ENCODE measurements around the gene IL19.
"Not testable (repeated sequence)": the region's sequence is repeated elsewhere in the genome, so short reads cannot be mapped to it uniquely, and the experiment has no call there.

The IL19 gene

DNA sequence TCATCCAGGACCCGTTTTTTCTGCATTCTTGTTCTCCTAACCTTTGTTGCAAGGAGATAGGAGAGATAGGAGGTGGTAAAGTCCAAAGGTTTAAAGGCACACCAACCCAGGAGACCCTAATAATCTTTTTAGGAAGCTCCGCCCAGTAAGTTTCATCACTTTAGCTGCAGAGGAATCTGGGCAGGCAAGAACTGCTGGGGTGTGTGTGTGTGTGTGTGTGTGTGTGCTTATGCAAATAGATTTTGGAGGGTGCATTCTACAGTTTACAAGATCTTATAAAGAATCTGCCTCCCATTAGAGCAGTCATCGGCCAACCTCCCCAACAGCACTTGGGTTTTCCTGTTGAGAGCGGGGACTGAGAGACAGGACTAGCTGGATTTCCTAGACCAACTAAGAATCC, 5.7 kb downstream of the IL19 start:
- no peak for DNase-seq (ENCODE audit: low read depth, low spot score)

DNA sequence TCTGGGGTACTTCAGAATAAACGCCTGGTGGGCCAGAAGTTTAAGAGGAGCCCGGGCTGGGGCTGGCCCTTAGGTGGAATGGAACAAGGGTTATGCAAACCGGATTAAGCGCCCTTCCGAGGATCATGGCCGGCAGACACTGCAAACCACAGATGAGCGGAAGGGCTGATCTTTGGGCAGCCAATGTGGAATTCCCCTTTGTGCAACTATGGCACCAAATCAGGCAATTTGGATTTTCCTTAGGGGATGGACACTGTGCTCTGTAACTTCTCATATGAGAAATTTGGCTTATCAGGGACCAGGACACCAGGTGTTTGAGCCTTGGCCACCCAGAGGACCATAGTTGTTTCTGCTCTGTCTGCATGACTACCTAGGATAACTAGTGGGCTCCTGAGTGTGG, 7.5 kb downstream of the IL19 start:
- DNase-seq (ENCODE audit: low read depth, low spot score): no peak

DNA sequence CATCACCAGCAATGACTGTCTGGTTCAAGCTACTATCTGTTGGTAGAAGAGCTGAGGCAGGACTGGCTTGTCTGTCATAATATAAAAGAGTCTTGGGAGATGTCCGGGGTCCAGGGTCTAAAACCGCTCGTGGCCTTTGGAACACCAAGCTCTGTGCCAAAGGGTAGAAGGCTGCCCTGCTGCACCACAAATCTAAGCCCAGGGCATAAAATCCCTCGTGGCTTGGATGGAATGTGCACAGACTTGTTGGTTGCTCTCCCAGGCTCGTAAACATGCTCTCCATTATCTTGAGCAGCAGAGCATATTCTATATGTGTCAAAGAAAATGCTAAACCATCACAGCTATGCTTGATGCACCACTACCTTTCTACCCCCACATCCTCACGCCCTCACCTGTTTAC, 8.3 kb downstream of the IL19 start:
- DNase-seq (ENCODE audit: low read depth, low spot score): not testable (repeated sequence)

DNA sequence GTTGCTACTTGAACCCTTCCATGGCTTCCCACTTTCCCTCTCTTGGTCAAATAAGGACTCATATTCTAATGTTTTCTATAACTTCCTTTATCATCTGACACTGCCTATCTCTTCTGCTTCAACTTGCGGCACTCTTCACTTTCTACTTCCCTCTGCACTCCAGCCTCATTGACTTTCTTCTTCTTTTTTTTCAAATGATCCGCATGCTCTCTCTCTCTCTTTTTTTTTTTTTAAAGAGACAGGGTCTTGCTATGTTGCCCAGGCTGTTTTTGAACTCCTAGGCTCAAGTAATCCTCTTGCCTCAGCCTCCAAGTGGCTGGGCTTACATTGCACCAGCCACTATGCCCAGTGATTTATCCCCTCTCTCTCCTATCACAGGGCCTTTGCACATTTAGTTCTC, 9.1 kb downstream of the IL19 start:
- no peak for DNase-seq (ENCODE audit: low read depth, low spot score)

DNA sequence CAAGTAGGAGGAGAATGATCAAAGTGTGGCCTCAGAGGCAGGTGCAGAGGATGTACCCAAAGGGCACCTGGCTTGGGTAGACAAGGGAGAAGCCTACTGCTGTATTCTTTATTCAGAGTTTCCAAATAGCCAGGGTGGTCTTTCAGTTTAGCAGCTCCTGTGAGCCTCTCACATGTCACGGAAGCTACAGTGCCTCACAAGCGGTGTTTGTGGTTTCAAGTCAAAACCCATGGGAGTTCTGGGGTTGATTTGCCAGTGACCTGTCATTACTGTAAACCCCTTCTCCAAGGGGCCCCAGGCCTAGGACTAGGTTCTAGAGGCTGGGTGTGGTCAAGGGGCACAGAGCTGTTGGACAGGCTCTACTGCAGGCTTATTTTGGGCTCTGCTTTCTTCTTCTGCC, 11.9 kb downstream of the IL19 start:
- DNase-seq (ENCODE audit: low read depth, low spot score): no peak

DNA sequence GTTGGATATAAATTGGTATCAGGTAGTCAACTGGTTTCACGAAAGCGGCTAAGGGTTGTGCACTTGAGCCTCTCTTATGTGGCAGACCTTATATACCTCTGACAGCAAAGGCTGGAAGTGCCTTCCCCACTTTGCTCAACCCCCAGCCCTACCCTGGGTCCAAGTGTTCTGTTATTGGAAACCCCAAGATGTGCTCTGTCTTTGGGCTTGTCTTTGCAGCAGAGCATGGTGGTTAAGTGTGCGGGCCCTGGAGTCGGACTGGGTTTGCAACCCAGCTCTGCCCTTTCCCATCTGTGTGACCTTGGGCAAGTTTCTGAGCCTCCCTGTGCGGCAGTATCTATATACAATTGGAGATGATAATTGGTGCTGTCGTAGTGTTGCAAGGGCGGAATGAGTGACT, 12.9 kb downstream of the IL19 start:
- DNase-seq (ENCODE audit: low read depth, low spot score): no peak

DNA sequence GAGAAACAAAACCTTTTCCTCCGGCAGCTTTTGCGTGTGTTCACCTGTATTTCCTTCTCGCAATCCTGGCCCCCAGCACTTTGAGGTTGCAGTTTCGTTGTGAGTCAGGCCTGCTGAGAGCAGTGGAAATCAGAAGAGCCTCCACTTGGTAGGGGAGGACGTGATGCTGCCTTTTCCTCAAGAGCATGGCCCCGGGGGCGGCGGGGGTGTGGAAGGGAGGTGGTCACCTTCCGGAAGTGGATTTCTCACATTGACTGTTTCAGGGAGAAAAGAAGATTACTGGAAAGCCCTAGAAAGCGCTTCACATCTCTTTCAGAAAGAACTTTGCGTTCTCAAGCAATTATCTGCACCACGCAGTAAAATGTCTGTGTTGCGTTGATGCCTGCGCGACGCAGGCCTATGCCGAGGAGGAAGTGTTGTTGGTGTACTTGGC, 13.9 kb downstream of the IL19 start:
- no peak for DNase-seq (ENCODE audit: low read depth, low spot score)

DNA sequence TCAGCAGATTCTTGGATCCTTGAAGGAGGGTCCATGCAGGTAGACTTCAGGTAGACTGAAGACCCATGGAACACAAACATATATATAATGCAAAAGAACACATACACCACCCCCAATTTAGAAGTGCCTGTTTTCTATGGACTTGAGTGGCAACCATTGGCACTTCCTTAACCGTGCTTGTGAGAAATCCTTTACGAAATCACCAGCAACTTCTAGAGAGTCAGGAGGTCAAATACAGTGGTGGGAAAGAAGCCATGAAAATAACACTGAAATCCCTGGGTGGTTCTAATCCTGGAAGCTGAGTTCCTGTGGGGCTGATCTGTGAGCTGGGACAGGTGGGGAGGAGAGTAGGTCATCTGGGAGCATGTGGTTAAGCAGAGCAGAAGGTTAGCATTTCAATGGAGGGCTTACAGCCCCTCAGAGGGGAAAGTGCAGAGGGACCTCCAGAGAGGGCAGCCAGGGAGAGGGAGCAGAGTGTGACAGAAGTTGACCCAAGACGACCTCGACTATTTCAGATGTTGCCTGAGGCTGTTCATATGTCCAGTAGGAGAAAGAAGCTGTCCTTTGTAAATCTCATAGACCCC, 14.7 kb downstream of the IL19 start:
- no peak for DNase-seq (ENCODE audit: low read depth, low spot score)

DNA sequence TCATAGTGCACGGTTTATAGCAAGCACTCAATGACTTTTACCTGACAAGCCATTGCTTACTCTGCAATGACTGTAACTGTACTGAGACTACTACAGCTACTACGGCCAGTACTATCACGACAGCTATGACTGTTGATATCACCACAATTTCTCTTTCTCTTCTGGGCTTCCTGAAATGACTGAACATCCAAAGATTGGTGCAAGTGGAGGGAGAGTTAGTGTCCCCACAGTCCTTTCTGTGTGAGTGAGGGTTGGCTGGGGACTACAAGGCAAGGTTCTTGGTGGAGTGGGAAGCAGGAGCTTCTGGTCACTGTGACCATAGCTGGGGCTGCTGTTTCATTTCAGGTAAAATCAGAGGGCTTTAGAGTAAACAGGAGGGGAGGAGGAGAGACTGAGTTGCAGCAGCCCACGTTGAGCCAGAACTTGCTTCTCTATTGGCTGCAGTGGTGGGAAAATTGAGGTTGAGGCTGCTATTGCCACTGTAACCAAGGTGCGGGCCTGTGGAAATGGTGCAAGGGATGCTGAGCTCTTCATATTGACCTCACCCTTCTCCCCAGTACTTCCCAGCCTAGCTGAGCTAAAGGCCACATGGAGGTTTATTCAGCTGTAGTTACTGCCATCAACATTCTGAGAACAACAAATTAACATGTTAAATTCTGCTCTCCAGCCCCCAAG, 15.8 kb downstream of the IL19 start:
- no peak for DNase-seq (ENCODE audit: low read depth, low spot score)

DNA sequence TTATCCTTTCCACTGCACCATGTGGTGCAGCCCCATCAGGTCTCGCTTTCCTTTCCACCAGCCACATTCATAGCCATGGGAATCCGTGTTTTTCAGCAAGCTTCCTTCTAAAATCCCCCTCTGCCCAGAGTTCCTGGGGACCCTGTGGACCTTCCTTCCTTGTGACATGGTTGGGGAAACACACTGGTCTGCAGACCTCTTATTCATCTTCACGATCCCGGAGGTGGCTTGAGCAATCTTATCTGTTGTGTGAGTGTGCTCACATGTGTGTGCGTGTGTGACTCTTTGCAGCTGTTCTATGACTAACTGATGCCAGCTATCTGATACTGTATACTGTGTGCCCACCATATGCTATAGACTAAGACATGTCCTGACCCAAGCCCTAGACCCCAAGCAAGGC, 17.3 kb downstream of the IL19 start:
- no peak for DNase-seq (ENCODE audit: low read depth, low spot score)

DNA sequence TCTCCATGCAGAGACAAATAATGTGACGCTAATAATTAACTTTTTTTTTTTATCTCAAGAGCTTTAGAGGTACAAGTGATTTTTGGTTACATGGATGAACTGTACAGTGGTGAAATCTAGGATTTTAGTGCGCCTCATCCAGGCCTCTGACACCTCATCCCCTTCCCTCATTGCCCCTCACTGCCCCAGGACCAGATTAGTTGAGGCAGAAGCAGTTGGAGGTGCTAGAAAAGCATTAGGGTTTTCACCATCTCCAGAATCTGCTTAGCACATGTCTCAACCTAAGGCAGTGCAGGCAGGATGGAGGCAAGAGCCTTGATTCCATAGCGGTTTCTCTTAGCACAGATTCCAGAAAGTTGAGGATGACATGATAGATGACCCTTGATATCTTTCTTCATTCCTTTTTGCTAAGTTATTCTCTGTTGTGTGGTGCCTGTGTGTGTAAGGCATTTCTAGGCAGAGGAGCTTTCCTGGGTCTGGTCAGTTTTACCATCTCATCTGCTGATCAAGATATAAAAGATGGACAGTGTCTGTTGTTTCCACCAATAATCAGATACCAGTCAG, 18.0 kb downstream of the IL19 start:
- no peak for DNase-seq (ENCODE audit: low read depth, low spot score)

DNA sequence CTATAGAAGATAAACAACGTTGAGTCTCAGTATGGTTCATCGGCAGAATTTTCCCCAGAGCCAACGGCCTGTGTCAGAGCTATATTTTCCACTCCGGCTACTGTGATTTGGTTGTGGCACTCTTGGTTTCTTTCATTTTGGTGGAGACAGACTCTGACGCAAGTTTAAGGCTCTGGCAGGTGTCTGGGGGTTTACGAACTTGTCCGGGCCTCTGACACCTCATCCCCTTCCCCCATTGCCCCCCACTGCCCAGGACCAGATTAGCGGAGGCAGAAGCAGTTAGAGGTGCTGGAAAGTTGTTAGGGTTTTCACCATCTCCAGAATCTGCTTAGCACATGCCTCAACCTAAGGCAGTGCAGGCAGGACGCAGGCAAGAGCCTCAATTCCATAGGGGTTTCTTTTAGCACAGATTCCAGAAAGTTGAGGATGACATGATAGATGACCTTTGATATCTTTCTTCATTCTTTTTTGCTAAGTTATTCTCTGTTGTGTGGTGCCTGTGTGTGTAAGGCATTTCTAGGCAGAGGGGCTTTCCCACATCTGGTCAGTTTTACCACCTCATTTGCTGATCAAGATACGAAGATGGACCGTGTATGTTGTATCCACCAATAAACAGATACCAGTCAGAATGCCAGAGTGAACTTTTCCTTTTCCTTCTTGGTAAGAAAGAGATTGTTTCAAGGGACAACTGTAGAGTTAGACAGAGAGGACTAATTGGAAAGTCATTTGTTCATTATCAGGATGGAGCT, 20.1 kb downstream of the IL19 start:
- no peak for DNase-seq (ENCODE audit: low read depth, low spot score)

DNA sequence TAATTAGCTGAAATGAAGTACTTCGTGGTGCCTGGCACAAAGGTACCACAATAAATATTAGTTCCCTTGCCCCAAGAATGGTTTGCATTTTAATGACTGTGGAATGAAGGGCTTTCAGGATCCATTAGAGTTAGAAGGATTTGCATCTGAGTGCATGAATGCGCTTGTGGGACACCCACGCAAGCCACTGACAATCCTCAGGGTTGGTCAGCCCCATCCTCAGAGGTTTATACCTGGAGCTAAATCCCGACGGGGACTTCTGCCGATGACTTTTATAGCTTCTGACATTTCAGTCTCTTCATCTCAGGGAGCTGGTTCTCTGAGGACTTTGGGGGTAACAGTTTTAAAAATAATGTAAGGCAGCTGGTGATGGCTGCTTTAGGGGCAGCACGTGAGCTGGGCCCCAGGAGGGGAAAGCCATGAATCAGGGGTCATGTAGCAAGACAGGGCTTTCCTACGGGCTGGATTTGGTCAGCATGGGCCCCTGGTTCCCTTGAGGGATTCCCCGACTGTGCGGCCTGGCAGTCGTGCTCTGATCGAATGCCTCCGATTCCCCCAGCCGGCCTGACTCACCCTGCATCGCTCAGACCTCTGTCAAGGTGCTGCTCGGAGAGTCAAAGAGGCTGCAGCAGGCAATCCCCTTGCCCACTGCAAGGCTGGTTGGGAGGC, 22.5 kb downstream of the IL19 start:
- no peak for DNase-seq (ENCODE audit: low read depth, low spot score)

DNA sequence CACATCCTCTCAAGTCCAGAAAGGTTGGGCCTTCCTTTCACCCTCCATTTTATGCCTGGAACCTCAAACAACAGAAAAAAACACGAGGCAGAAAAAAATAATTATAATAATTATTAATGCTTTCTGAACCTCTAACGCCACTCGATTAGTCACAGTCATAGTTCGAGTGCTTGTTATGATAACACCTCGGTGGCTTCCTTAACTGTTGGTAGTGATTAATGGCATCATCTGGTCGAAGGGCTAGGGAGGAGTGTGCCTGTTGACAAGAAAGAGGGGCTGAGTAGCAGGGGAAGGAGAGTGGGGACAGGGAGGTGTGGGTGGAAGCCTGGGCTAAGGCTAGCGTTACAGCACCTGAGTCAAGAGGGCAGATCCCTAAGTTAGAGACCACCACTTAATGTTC, 23.0 kb downstream of the IL19 start:
- no peak for DNase-seq (ENCODE audit: low read depth, low spot score)

DNA sequence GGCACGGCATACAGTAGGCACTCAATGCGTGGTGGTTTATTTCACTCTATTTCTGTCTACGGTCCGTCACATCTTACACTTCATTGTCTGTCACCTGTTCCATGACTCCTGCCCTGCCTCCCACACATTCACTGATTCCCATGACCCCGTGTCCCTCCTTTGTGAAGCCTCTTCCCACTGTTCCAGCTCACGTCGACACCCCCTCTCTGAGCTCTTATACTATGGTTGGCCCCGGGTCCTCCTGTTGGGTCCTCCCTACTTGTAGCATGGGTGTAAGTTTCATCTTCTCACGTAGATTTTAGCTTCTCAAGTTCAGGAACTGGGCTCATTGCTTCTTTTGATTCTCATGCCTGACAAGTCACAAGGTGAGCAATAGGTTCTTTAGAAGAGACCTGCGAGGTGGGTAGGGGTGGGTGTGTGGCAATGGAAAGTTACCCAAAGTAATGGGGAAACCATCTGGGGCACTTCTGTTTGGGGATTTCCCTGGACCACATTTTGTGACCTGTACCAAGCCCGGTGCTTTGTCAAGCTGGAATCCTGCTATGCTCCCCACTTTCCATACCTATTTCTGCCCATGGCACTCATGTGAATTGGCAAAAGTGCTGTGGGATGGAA, 23.8 kb downstream of the IL19 start:
- no peak for DNase-seq (ENCODE audit: low read depth, low spot score)

DNA sequence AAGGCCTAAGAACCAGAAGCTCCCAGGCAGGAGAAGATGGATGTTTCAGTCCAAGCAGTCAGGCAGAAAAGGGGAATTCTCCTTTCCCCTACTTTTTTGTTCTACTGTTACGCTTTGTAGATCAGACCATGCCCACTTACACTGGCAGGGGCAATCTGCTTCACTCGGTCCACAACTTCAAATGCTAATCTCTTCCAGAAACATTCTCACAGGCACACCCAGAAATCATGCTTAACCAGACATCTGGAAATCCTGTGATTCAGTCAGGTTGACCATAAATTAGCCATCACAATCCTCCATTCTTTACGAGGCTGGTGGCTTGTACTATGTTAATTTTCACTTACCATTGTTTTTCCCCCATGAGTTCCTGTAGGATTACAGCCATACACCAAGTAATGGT, 25.5 kb downstream of the IL19 start:
- DNase-seq (ENCODE audit: low read depth, low spot score): no peak

DNA sequence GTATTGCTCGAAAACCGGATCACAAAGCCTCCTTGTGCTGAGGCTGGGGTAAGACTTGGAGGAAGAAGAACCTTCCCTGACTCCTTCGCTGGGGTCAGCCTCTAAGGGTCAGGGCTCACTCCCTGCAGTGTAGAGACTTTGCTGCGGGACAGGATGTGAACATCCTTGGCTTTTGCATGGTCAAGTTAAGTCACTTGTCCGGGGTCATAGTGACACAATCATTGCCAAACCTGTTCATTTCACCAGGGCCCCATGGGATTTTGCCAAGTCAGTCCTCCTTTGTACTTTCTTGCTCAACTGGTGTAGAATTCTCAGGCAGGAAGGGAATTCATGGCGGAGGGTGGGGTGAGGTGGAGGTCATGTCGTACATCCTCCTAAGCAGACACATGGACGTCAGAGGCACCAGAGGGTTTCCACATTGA, 26.4 kb downstream of the IL19 start:
- DNase-seq (ENCODE audit: low read depth, low spot score): no peak

DNA sequence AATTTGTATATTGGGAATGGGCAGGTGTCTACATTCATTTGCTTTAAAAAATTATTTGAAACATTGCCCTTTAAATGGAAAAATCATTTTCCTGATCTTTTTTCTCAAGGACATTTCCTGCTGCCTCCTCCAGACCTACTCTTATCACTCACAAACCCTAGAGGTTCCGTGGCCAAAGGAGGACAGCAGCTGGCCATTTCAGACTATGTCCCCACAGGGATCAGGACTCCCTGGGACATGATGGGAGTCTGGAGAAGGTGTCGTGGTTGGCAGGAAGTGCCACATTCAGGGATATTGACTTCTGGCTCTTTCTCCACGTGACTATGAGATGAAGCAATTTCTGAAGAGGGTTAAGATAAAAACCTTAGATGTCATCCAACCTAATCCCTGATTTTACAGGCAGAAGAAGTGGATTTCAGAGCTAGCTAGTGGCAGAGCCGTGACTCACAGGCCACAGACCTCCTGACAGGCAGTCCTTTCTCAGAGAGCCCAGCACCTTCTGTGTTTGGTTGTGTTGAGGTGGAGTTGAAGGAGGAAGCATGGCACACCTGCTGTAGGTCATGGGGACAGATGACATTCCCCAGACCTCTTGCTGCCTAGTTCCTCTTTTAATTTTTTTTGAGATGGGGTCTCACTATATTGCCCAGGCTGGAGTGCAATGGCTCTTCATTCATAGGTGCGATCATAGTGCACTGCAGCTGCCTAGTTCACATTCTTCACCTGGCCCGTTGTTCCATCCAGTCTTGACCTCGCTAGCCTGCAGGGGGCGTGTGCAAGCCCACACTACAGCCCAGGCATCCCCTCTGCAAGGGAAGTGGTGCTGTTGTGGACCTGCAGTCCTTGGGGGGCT, 27.2 kb downstream of the IL19 start:
- no peak for DNase-seq (ENCODE audit: low read depth, low spot score)

DNA sequence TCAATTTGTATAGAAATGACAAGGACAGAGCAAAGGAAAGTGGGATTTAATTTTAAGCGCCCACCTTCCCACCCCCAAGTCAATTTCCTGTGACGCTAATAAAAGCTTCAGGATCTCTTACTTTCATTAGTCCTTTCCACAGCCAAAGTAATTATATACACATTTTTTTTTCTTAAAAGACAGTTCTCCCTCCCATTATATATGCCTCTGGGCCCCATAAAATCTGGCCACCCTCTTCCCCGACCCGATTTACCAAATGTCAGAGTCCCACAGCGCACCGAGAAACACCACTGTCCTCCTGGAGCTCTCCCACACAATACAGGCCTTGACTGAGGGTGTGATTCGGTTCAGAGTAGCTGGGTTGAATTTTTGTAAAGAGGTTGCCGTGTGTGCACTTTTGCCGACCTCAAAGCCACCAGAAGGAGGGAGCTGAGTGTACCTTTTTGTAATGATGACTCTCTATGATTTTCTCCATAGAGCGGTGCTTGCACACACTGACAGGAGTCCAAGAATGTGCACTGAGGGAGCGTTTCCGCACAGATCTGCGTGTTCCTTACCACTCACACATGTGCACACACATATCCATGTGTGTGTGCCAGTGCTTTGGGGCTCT, 27.9 kb downstream of the IL19 start:
- DNase-seq (ENCODE audit: low read depth, low spot score): no peak

DNA sequence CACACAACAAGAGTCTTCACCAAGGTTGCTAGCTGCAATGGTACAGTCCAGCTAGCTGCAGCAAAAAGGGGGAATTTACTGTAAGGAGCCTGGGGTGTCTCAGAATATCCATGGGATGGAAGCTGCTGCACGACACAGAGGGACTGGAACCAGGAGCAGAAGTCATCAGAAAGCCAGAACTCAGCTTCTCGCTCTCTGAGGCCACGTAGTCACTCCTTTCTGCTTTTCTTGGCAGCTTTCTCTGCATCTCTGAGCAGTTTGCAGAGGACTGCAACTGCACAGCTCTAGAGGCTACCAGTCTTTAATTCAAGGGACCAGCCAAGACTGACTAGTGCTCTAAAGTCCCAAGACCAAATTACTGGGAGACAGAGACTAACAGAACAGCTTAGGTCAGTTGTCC, 28.7 kb downstream of the IL19 start:
- no peak for DNase-seq (ENCODE audit: low read depth, low spot score)
